GM18508 (cell line): ENCODE measurements around the gene OR1K1.
"Not testable (repeated sequence)": the region's sequence is repeated elsewhere in the genome, so short reads cannot be mapped to it uniquely, and the experiment has no call there.

Experiments
- ATAC-seq: cut with Tn5 transposase; IDR thresholded peaks from one replicate; pipeline ENCODE4 v1.9.1; 2021; ENCODE audit warnings: moderate number of reproducible peaks; ENCODE audit not compliant: insufficient read depth, unreplicated experiment

Gene OR1K1

GRCh38 chr9:122800066-122801060, at the start of gene OR1K1:
Gene OR1K1, plus strand, starts transcription at chr9:122800123. Its CDS starts 0 bp downstream, at chr9:122800123.
- no peak for ATAC-seq

GRCh38 chr9:122754825-122755224, 45.1 kb upstream of the OR1K1 start:
- ATAC-seq = no peak

GRCh38 chr9:122767817-122768216, 32.1 kb upstream of the OR1K1 start:
- ATAC-seq = no peak

GRCh38 chr9:122777052-122777451, 22.9 kb upstream of the OR1K1 start:
- no peak for ATAC-seq

GRCh38 chr9:122777935-122778627, 21.8 kb upstream of the OR1K1 start:
- no peak for ATAC-seq

- ATAC-seq = no peak
These were observed 20.7 kb upstream of the OR1K1 start for GRCh38 chr9:122779181-122779580.

GRCh38 chr9:122780026-122780425, 19.9 kb upstream of the OR1K1 start:
- ATAC-seq = no peak

- no peak for ATAC-seq
These were observed 18.3 kb upstream of the OR1K1 start for GRCh38 chr9:122781671-122782070.

- ATAC-seq = no peak
These were observed 14.7 kb upstream of the OR1K1 start for GRCh38 chr9:122785269-122785668.

GRCh38 chr9:122786338-122786737, 13.6 kb upstream of the OR1K1 start:
- ATAC-seq = no peak

- ATAC-seq = no peak
These were observed 11.1 kb upstream of the OR1K1 start, which contains the start of gene OR5C1 for GRCh38 chr9:122788831-122789230. Gene OR5C1, plus strand, starts transcription at chr9:122788933. Its CDS starts 0 bp downstream, at chr9:122788933.

GRCh38 chr9:122789256-122790046, 10.5 kb upstream of the OR1K1 start:
- ATAC-seq = no peak

- ATAC-seq = no peak
These were observed 7.9 kb upstream of the OR1K1 start for GRCh38 chr9:122791872-122792669.

- no peak for ATAC-seq
These were observed 2.4 kb upstream of the OR1K1 start for GRCh38 chr9:122797316-122798063.

- ATAC-seq = no peak
These were observed 6.7 kb downstream of the OR1K1 start for GRCh38 chr9:122806661-122807060.

GRCh38 chr9:122807271-122807900, 7.5 kb downstream of the OR1K1 start:
- ATAC-seq = no peak

- ATAC-seq = no peak
These were observed 8.2 kb downstream of the OR1K1 start for GRCh38 chr9:122808141-122808540.

- ATAC-seq = not testable (repeated sequence)
These were observed 9.3 kb downstream of the OR1K1 start for GRCh38 chr9:122809261-122809660.
